ENCODE data around the gene AP3M1.

AP3M1 gene

DNA sequence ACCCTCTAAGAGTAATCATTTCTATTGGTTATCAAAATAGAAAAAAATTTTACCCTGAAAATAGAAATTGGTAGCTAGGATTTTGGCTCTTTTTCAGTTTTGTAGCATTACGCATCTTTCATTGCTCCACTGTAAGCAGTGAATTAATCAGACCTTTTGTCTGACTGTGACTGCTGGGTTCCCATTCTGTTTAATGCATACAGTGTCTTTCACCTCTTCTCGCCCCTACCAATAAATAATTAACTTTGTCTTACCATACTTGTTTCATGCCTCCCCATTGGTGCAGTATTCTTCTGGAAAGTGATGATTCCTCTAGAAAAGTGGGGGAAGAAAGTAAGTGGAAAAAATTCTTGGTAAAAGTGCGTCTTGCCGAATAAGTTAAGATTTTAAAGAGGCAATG is 73.2 kb downstream of the AP3M1 start:
- DNase-seq, result no peak

GRCh38 chr10:74076961-74077360 is 73.7 kb downstream of the AP3M1 start:
- no peak for DNase-seq

- DNase-seq, result no peak
Observed at GRCh38 chr10:74075906-74076305, 74.7 kb downstream of the AP3M1 start.

GRCh38 chr10:74072503-74072902 is 78.1 kb downstream of the AP3M1 start:
- DNase-seq, result no peak

GRCh38 chr10:74071157-74071556 is 79.5 kb downstream of the AP3M1 start:
- no peak for DNase-seq
